SK-N-SH (cell line): ENCODE measurements around the gene ACVR1B. TPM values are rescaled to one million over a fixed set of nuclear protein-coding genes. Genes with fewer than 3 reads are reported as not detected.

Experiments used
- CTCF ChIA-PET: fragments of 300-600, 350-600 bp; formaldehyde crosslinking; extraction: SDS; loops from one replicate; lab custom pipeline; 2021; lab: Yijun Ruan, JAX
- POLR2A ChIA-PET: fragments of 350-600 bp; sonication (Branson Sonifier 250); formaldehyde crosslinking; extraction: SDS; loops from one replicate; lab custom pipeline; 2020; ENCODE audit warnings: antibody characterized with exemption, inconsistent platforms; lab: Yijun Ruan, JAX
- DNase-seq: peaks from one replicate; pipeline ENCODE4 v3.0.0; 2012
- H2AFZ ChIP-seq: fragments of 200-600 bp; sonication (generic); 2 replicates; pipeline ENCODE4 v1.8.1; 2016; ENCODE audit warnings: antibody characterized with exemption, mild to moderate bottlenecking, low read depth
- H3F3A ChIP-seq: fragments of 200-600 bp; sonication (generic); replicated peaks from 2 replicates; pipeline ENCODE3; 2016; ENCODE audit warnings: antibody characterized with exemption, mild to moderate bottlenecking; ENCODE audit not compliant: insufficient read depth
- H3K27ac ChIP-seq, 2 experiments: fragments of 200-500 bp in 1 of 2; fragments of 200-600 bp in 1 of 2; sonication (Bioruptor generic) in 1 of 2; sonication (generic), shearing (Covaris generic) in 1 of 2; 2 replicates each; pipeline versions ENCODE4 v1.5.1 to v1.6.1; 2014 to 2016; ENCODE audit warnings: low read depth in 2 of 2, inconsistent platforms in 1 of 2, low read length in 1 of 2, mild to moderate bottlenecking in 1 of 2, mixed read lengths in 1 of 2
- H3K27me3 ChIP-seq: fragments of 200-600 bp; sonication (generic), shearing (Covaris generic); 2 replicates; pipeline ENCODE4 v1.6.1; 2016; ENCODE audit warnings: mixed run types; ENCODE audit not compliant: insufficient read depth
- H3K36me3 ChIP-seq, 2 experiments: fragments of 200-500 bp in 1 of 2; fragments of 200-600 bp in 1 of 2; sonication (Bioruptor generic) in 1 of 2; sonication (generic) in 1 of 2; replicated peaks in 1 of 2; 2 replicates each; pipeline versions ENCODE3 to v1.5.1; 2014 to 2016; ENCODE audit warnings: low read length in 1 of 2, mild to moderate bottlenecking in 1 of 2; ENCODE audit not compliant: insufficient read depth in 2 of 2, control insufficient read depth in 1 of 2
- H3K4me1 ChIP-seq, 2 experiments: fragments of 200-500 bp in 1 of 2; fragments of 200-600 bp in 1 of 2; sonication (Bioruptor generic) in 1 of 2; sonication (generic), shearing (Covaris generic) in 1 of 2; 2 replicates each; pipeline versions ENCODE4 v1.5.1 to v1.6.1; 2014 to 2016; ENCODE audit warnings: low read depth in 1 of 2, low read length in 1 of 2, mixed run types in 1 of 2; ENCODE audit not compliant: insufficient read depth in 2 of 2, control insufficient read depth in 1 of 2
- H3K4me2 ChIP-seq: fragments of 200-600 bp; sonication (generic), shearing (Covaris generic); 2 replicates; pipeline ENCODE4 v1.6.1; 2017; ENCODE audit warnings: mixed run types
- H3K4me3 ChIP-seq, 2 experiments: fragments of 200-500 bp in 1 of 2; fragments of 200-600 bp in 1 of 2; sonication (Bioruptor generic) in 1 of 2; sonication (generic), shearing (Covaris generic) in 1 of 2; 2 replicates each; pipeline versions ENCODE4 v1.5.1 to v1.8.1; 2014 to 2016; ENCODE audit warnings: low read depth in 2 of 2, inconsistent platforms in 1 of 2, low read length in 1 of 2, mild to moderate bottlenecking in 1 of 2, mixed read lengths in 1 of 2, moderate library complexity in 1 of 2
- H3K79me2 ChIP-seq: fragments of 200-600 bp; sonication (generic); 2 replicates; pipeline ENCODE4 v1.8.1; 2017; ENCODE audit warnings: mild to moderate bottlenecking; ENCODE audit not compliant: insufficient read depth
- H3K9ac ChIP-seq: fragments of 200-600 bp; sonication (generic); 2 replicates; pipeline ENCODE4 v1.6.1; 2017; ENCODE audit warnings: mixed run types
- H3K9me2 ChIP-seq: fragments of 200-600 bp; sonication (generic); 2 replicates; pipeline ENCODE4 v1.6.1; 2017; ENCODE audit warnings: mixed run types
- H3K9me3 ChIP-seq: fragments of 200-600 bp; sonication (generic); 2 replicates; pipeline ENCODE4 v1.6.1; 2017; ENCODE audit warnings: mixed run types, mild to moderate bottlenecking, moderate library complexity
- H4K20me1 ChIP-seq: fragments of 200-600 bp; sonication (generic); 2 replicates; pipeline ENCODE4 v1.6.1; 2017; ENCODE audit warnings: mild to moderate bottlenecking, mixed run types; ENCODE audit not compliant: insufficient read depth
- EP300 ChIP-seq, 2 experiments: IDR thresholded peaks; 2 replicates each; pipeline versions ENCODE4 v1.4.0 to v1.6.1; 2012; ENCODE audit warnings: borderline replicate concordance in 1 of 2, low read depth in 1 of 2, low read length in 1 of 2
- JUND ChIP-seq: IDR thresholded peaks from 2 replicates; pipeline ENCODE4 v1.4.0; 2012
- MEF2A ChIP-seq: IDR thresholded peaks from 2 replicates; pipeline ENCODE4 v1.4.0; 2012; ENCODE audit warnings: low read depth, borderline replicate concordance
- MXI1 ChIP-seq: IDR thresholded peaks from 2 replicates; pipeline ENCODE4 v1.6.1; 2012; ENCODE audit warnings: mild to moderate bottlenecking, low read depth, low read length, improper control_type of control experiment
- NFIC ChIP-seq: IDR thresholded peaks from 2 replicates; pipeline ENCODE4 v1.4.0; 2012; ENCODE audit warnings: borderline replicate concordance
- RFX5 ChIP-seq: IDR thresholded peaks from 2 replicates; pipeline ENCODE4 v1.6.1; 2012; ENCODE audit warnings: mild to moderate bottlenecking, improper control_type of control experiment, low read length
- RXRA ChIP-seq: IDR thresholded peaks from 2 replicates; pipeline ENCODE4 v1.4.0; 2012; ENCODE audit warnings: low read depth, mild to moderate bottlenecking, borderline replicate concordance
- TEAD4 ChIP-seq: IDR thresholded peaks from 2 replicates; pipeline ENCODE4 v1.4.0; 2012; ENCODE audit warnings: mild to moderate bottlenecking, borderline replicate concordance; ENCODE audit not compliant: insufficient read depth
- YY1 ChIP-seq: IDR thresholded peaks from 2 replicates; pipeline ENCODE4 v1.4.0; 2012; ENCODE audit warnings: low read depth, mild to moderate bottlenecking
- WGBS: methylation state at CpG from one replicate; pipeline ENCODE4 v1.1.6; 2017; ENCODE audit warnings: low lambda C conversion rate; 5-methylcytosine and 5-hydroxymethylcytosine counted together
- polyA plus RNA-seq, 3 experiments: library from polyadenylated mRNA; depleted of rRNA; stranded (reverse); fragments of >200 nt; gene quantifications; 2 replicates each; pipeline ENCODE4 v1.2.3, GENCODE V29; 2012
- TF ChIP-seq, protein P1 (sequence below): IDR thresholded peaks from 2 replicates; pipeline ENCODE4 v1.4.0; 2012; ENCODE audit warnings: low read depth

Gene ACVR1B
- polyA plus RNA-seq, 1 of the 3 experiments (the other 2 are of a cell fraction): 12.1 TPM

GRCh38 chr12:52015532-52016041 is 64.1 kb downstream of the ACVR1B start:
- Histone ChIP-seq H3F3A (no peaks in the 10 kb centered on the region), H3K9me3 (no peaks in the 10 kb centered on the region), H3K27ac (no peak overlapping the region), H3K79me2 (no peaks in the 10 kb centered on the region), H3K4me3 (no peak overlapping the region), H3K27me3 (no peaks in the 10 kb centered on the region), H2AFZ (no peak overlapping the region), H3K9ac (no peak overlapping the region), H3K36me3 (no peaks in the 10 kb centered on the region), H3K9me2 (no peaks in the 10 kb centered on the region), H4K20me1 (no peaks in the 10 kb centered on the region), H3K4me1 (peaks cover 0 to 20% of the 10 kb centered on the region in 2 experiments; a peak in 2 of 4 replicates), H3K4me2 (no peak overlapping the region)
- CTCF ChIA-PET: interaction anchor here (1.1 to 15.3 kb wide), 4 partner anchors 8 to 25 kb away, joined by 3 to 608 read pairs (median 10); no protein-coding TSS in a partner anchor
- POLR2A ChIA-PET: no interaction called here
- no peak for DNase-seq
- no peak for TF ChIP-seq RXRA
- WGBS: 67% methylated on average over 7 of the region's 10 CpGs

GRCh38 chr12:52018433-52019112 is 67.1 kb downstream of the ACVR1B start:
- 76% methylated on average over 4 of the region's 4 CpGs for WGBS
- TF ChIP-seq NFIC (no peak), MEF2A (no peak), JUND (no peak), RFX5 (no peak), EP300 (IDR thresholded peaks at IDR 0.05; ENCODE audit: borderline replicate concordance in 1 of 2, low read depth in 1 of 2, low read length in 1 of 2) (no peak), MXI1 (no peak), YY1 (no peak), TEAD4 (no peak)
- TF ChIP-seq, protein P1, sequence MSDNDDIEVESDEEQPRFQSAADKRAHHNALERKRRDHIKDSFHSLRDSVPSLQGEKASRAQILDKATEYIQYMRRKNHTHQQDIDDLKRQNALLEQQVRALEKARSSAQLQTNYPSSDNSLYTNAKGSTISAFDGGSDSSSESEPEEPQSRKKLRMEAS: no peak
- no peaks in the 10 kb centered on the region for H3K9me2 ChIP-seq
- H3K9ac ChIP-seq: no peak overlapping the region
- H3K79me2 ChIP-seq: no peaks in the 10 kb centered on the region
- no peak overlapping the region for H3K27ac ChIP-seq
- no peak overlapping the region for H3K4me3 ChIP-seq
- H2AFZ ChIP-seq: no peak overlapping the region
- H3K4me1 ChIP-seq: peaks cover 0 to 15% of the 10 kb centered on the region in 2 experiments; a peak in 1 of 4 replicates
- no peaks in the 10 kb centered on the region for H4K20me1 ChIP-seq
- H3K4me2 ChIP-seq: no peak overlapping the region
- no peaks in the 10 kb centered on the region for H3F3A ChIP-seq
- no peaks in the 10 kb centered on the region for H3K9me3 ChIP-seq
- H3K36me3 ChIP-seq: no peaks in the 10 kb centered on the region
- no peak for DNase-seq
- CTCF ChIA-PET: interaction anchor here (8.5 to 30.2 kb wide), 6 partner anchors 10 to 132 kb away, joined by 102 to 949 read pairs (median 386); partner anchors contain the start of genes ANKRD33, ATG101, SMIM41 and TAMALIN
- no peaks in the 10 kb centered on the region for H3K27me3 ChIP-seq
- POLR2A ChIA-PET: interaction anchor here (0.7 kb wide), 1 partner anchor 44 kb away, joined by 3 read pairs; no protein-coding TSS in a partner anchor
